Gastrocnemius medialis (tissue), 4 donors: ENCODE measurements around the gene ACKR2. TPM values are rescaled to one million over a fixed set of nuclear protein-coding genes. Genes with fewer than 3 reads are reported as not detected.

ENCODE experiments used
- ATAC-seq, 2 donors: fragments of 150-250 bp; one replicate each; pipeline ENCODE4 v1.9.1; 2016
- DNase-seq, 2 donors: peaks; one replicate each; pipeline ENCODE4 v3.0.0-alpha.2; 2019
- H3K27ac ChIP-seq, 4 donors: fragments of 200-600 bp; sonication (generic); 1 replicate in 1 of 4; 2 replicates in 3 of 4; pipeline ENCODE4 v1.5.1; 2016 to 2018; ENCODE audit warnings: mild to moderate bottlenecking in 2 of 4, moderate library complexity in 1 of 4
- H3K27me3 ChIP-seq, 3 donors: fragments of 200-600 bp; sonication (generic) in 2 of 3; 1 replicate in 1 of 3; 2 replicates in 2 of 3; pipeline versions ENCODE4 v1.5.1 to v1.6.0; 2016 to 2019; ENCODE audit warnings: mild to moderate bottlenecking in 1 of 3, moderate library complexity in 1 of 3
- H3K36me3 ChIP-seq, 2 donors: fragments of 200-600 bp; sonication (generic) in 1 of 2; one replicate each; pipeline ENCODE4 v1.5.1; 2017 to 2018
- H3K4me1 ChIP-seq, 2 donors: fragments of 200-600 bp; sonication (generic) in 1 of 2; one replicate each; pipeline ENCODE4 v1.5.1; 2016 to 2017; ENCODE audit warnings: mild to moderate bottlenecking in 2 of 2
- H3K4me3 ChIP-seq, 4 donors: fragments of 200-600 bp; sonication (generic) in 3 of 4; 1 replicate in 1 of 4; 2 replicates in 3 of 4; pipeline ENCODE4 v1.5.1; 2016 to 2019; ENCODE audit warnings: mild to moderate bottlenecking in 2 of 4
- H3K9me3 ChIP-seq, 3 donors: fragments of 200-600 bp; sonication (generic) in 2 of 3; 1 replicate in 1 of 3; 2 replicates in 2 of 3; pipeline ENCODE4 v1.5.1; 2016 to 2019
- CTCF ChIP-seq, 5 experiments: fragments of 450-650 bp in 3 of 5; fragments of 200-600 bp in 2 of 5; sonication (generic) in 2 of 5; IDR thresholded peaks in 4 of 5; conservative IDR thresholded peaks in 1 of 5; 1 replicate in 4 of 5; 2 replicates in 1 of 5; pipeline ENCODE4 v1.5.1; 2016 to 2019; ENCODE audit warnings: antibody characterized with exemption in 5 of 5, mild to moderate bottlenecking in 3 of 5, moderate library complexity in 3 of 5
- POLR2A ChIP-seq, 2 donors: fragments of 450-650 bp; IDR thresholded peaks; one replicate each; pipeline ENCODE4 v1.6.1; 2017; ENCODE audit warnings: antibody characterized with exemption in 2 of 2, mild to moderate bottlenecking in 2 of 2, moderate library complexity in 2 of 2
- in situ Hi-C, 4 donors: fragments of 200-750 bp; cut with MboI; loops; one replicate each; pipeline versions ENCODE4 v1.15.0 to v1.8.0; 2017; ENCODE audit warnings: low sequenced_read_pairs in 4 of 4
- intact Hi-C: fragments of 100-400 bp; cut with DNase I; formaldehyde crosslinking; loops from one replicate; pipeline ENCODE4 v1.15.1; 2023; ENCODE audit warnings: low total_unique reads
- total RNA-seq, 4 donors: library from RNA; depleted of rRNA; stranded (reverse); fragments of >200 nt; gene quantifications; one replicate each; pipeline versions ENCODE4 v1.1.0 to v1.2.3, GENCODE V29; 2016

The ACKR2 gene
- total RNA-seq, 4 donors from 2014 or later: 0.23 to 1.1 (median 0.51) TPM; not detected in 1

- in situ Hi-C loops (no loop called here), intact Hi-C loops (no loop called here)
- H3K4me1 ChIP-seq: peaks cover 12 to 21% of the 10 kb centered on the region in 2 donors
These were observed 47.3 kb downstream of the ACKR2 start for GRCh38 chr3:42856544-42856943.

GRCh38 chr3:42864321-42864950, 55.2 kb downstream of the ACKR2 start:
- Histone ChIP-seq H3K4me1 (no peaks in the 10 kb centered on the region), H3K27ac (no peak overlapping the region), H3K4me3 (no peak overlapping the region), H3K36me3 (no peaks in the 10 kb centered on the region), H3K27me3 (no peaks in the 10 kb centered on the region), H3K9me3 (no peaks in the 10 kb centered on the region)
- intact Hi-C loops: no loop called here
- ATAC-seq: no peak
- TF ChIP-seq CTCF (IDR thresholded peaks at IDR 0.05 in 4 of 5, conservative IDR thresholded peaks at IDR 0.05 in 1 of 5): no peak
- DNase-seq: no peak
- in situ Hi-C loops: no loop called here

More at GRCh38 chr3:42856544-42856943, 47.3 kb downstream of the ACKR2 start:
- Histone ChIP-seq H3K4me3 (no peak overlapping the region), H3K27me3 (no peaks in the 10 kb centered on the region), H3K27ac (no peak overlapping the region), H3K9me3 (no peaks in the 10 kb centered on the region), H3K36me3 (no peaks in the 10 kb centered on the region)
- DNase-seq (no peak), ATAC-seq (no peak)
- TF ChIP-seq POLR2A (IDR thresholded peaks at IDR 0.05): no peak
- TF ChIP-seq CTCF (IDR thresholded peaks at IDR 0.05 in 4 of 5, conservative IDR thresholded peaks at IDR 0.05 in 1 of 5): no peak

GRCh38 chr3:42865256-42865655, 56.0 kb downstream of the ACKR2 start:
- intact Hi-C loops (no loop called here), in situ Hi-C loops (no loop called here)
- Histone ChIP-seq H3K4me1 (no peaks in the 10 kb centered on the region), H3K27me3 (no peaks in the 10 kb centered on the region), H3K9me3 (no peaks in the 10 kb centered on the region), H3K4me3 (no peak overlapping the region), H3K27ac (no peak overlapping the region), H3K36me3 (no peaks in the 10 kb centered on the region)
- ATAC-seq: no peak
- no peak for TF ChIP-seq CTCF (IDR thresholded peaks at IDR 0.05 in 4 of 5, conservative IDR thresholded peaks at IDR 0.05 in 1 of 5)
- no peak for TF ChIP-seq POLR2A (IDR thresholded peaks at IDR 0.05)
- DNase-seq: no peak

GRCh38 chr3:42867138-42867537, 57.9 kb downstream of the ACKR2 start:
- no peak overlapping the region for H3K27ac ChIP-seq
- no peaks in the 10 kb centered on the region for H3K27me3 ChIP-seq
- no peaks in the 10 kb centered on the region for H3K9me3 ChIP-seq
- TF ChIP-seq CTCF (IDR thresholded peaks at IDR 0.05 in 4 of 5, conservative IDR thresholded peaks at IDR 0.05 in 1 of 5) (no peak), POLR2A (IDR thresholded peaks at IDR 0.05) (no peak)
- ATAC-seq (no peak), DNase-seq (no peak)
- in situ Hi-C loops: no loop called here
- no peak overlapping the region for H3K4me3 ChIP-seq
- intact Hi-C loops: no loop called here
- H3K4me1 ChIP-seq: peaks cover 0 to 4% of the 10 kb centered on the region in 2 donors
- H3K36me3 ChIP-seq: no peaks in the 10 kb centered on the region

GRCh38 chr3:42868841-42869240, 59.6 kb downstream of the ACKR2 start:
- H3K36me3 ChIP-seq: no peaks in the 10 kb centered on the region

More at GRCh38 chr3:42868841-42869240, 59.6 kb downstream of the ACKR2 start:
- H3K4me1 ChIP-seq: peaks cover 0 to 5% of the 10 kb centered on the region in 2 donors
- no peaks in the 10 kb centered on the region for H3K9me3 ChIP-seq
- no peak overlapping the region for H3K27ac ChIP-seq
- TF ChIP-seq POLR2A (IDR thresholded peaks at IDR 0.05) (no peak), CTCF (IDR thresholded peaks at IDR 0.05 in 4 of 5, conservative IDR thresholded peaks at IDR 0.05 in 1 of 5) (no peak)
- H3K27me3 ChIP-seq: no peaks in the 10 kb centered on the region
- intact Hi-C loops (no loop called here), in situ Hi-C loops (no loop called here)
- H3K4me3 ChIP-seq: no peak overlapping the region
- DNase-seq (no peak), ATAC-seq (no peak)
